ENCODE data around the gene QRFP. TPM values are rescaled to one million over a fixed set of nuclear protein-coding genes. Genes with fewer than 3 reads are reported as not detected.

Gene QRFP
- total RNA-seq, 4 donors from 2014 or later, result 0.18 TPM; not detected in 3

GRCh38 chr9:130925050-130925678 is 28.6 kb upstream of the QRFP start:
- no peak for DNase-seq
- no peak for TF ChIP-seq CTCF (IDR thresholded peaks at IDR 0.05)
- no peak for TF ChIP-seq POLR2A (IDR thresholded peaks at IDR 0.05)
- WGBS, 2 donors, result 78 to 89% methylated on average over 13 of the region's 19 CpGs
- Histone ChIP-seq H3K36me3 (no peaks in the 10 kb centered on the region), H3K27me3 (peaks cover 0 to 86% (median 0%) of the 10 kb centered on the region in 4 donors), H3K9me3 (no peaks in the 10 kb centered on the region), H3K4me1 (peaks cover 8 to 20% (median 8%) of the 10 kb centered on the region in 3 donors), H3K4me3 (no peak overlapping the region), H3K27ac (no peak overlapping the region)
- intact Hi-C loops (cut with DNase I), result no loop called here

DNA sequence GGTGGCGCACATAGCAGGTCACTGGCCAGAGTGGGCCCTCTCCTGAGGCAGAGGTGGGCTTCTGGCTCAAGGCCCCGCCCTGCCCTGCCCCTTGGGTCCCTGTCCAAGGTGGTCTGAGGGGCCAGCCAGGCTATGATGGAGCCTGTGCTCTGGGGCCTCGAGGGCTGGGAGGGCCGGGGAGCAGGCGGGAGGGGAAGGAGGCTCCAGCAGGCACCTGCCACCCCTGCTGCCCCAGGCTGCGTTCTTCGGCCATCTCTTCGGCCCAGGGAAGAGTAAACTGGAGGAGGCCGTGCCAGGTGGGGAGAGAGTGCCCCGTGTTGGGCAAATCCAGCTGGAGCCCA is 27.8 kb upstream of the QRFP start:
- intact Hi-C loops (cut with DNase I), result no loop called here
- H3K4me3 ChIP-seq, result no peak overlapping the region
- TF ChIP-seq CTCF (IDR thresholded peaks at IDR 0.05), result no peak
- TF ChIP-seq POLR2A (IDR thresholded peaks at IDR 0.05), result no peak
- 80 to 100% methylated on average over 2 to 3 of the region's 10 CpGs for WGBS, 2 donors
- no peaks in the 10 kb centered on the region for H3K36me3 ChIP-seq
- H3K4me1 ChIP-seq, result peaks cover 8 to 20% (median 8%) of the 10 kb centered on the region in 3 donors
- no peak for DNase-seq
- H3K9me3 ChIP-seq, result no peaks in the 10 kb centered on the region
- peaks cover 0 to 86% (median 0%) of the 10 kb centered on the region in 4 donors for H3K27me3 ChIP-seq
- no peak overlapping the region for H3K27ac ChIP-seq

- Histone ChIP-seq H3K4me1 (peaks cover 7 to 21% (median 8%) of the 10 kb centered on the region in 3 donors), H3K36me3 (no peaks in the 10 kb centered on the region), H3K4me3 (no peak overlapping the region), H3K9me3 (no peaks in the 10 kb centered on the region), H3K27me3 (peaks cover 0 to 86% (median 0%) of the 10 kb centered on the region in 4 donors), H3K27ac (no peak overlapping the region)
- intact Hi-C loops (cut with DNase I), result no loop called here
- TF ChIP-seq CTCF (IDR thresholded peaks at IDR 0.05) (no peak), POLR2A (IDR thresholded peaks at IDR 0.05) (no peak)
- no peak for DNase-seq
- 70 to 85% methylated on average over 2 to 15 of the region's 42 CpGs for WGBS, 2 donors
Observed at GRCh38 chr9:130923611-130924447, 27.2 kb upstream of the QRFP start.

DNA sequence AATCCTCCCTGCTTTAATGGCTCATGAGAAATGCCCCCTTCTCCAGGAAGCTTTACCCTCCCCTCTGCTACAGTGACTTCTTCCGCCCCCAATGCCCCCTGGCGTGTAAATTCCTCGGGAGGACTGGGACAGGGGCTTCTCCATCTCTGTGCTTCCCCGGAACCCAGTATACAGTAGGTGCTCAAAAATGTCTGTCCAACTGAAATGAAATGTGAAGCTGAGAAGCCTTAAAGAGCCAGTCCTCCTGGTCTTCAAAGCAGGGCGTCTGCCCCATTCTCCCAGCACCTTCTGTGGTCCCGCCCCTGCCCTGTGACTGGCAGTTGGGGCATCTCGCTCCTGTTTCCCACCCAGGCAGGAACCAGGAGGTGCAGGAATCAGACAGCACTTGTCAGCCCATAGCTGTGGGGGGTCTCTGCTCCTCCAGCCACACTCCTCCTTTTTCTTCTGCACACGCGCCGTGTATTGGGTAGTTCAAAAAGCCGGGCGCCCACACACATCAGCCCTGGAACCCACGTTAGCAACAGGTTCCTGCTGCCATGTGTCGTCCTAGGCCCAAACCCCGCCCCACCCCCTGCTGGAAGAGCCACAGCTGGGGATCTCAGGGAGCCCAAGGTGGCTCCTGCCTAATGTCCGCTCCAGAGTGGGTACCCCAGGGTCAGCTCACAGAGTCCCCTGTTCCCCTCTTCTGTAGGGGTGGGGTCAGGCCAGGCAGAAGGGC is 26.4 kb upstream of the QRFP start:
- 56 to 75% methylated on average over 2 to 3 of the region's 16 CpGs for WGBS, 2 donors
- Histone ChIP-seq H3K4me1 (peaks cover under 1 to 17% (median 2%) of the 10 kb centered on the region in 3 donors), H3K27ac (no peak overlapping the region), H3K4me3 (no peak overlapping the region), H3K36me3 (no peaks in the 10 kb centered on the region), H3K9me3 (no peaks in the 10 kb centered on the region), H3K27me3 (peaks cover 0 to 87% (median 0%) of the 10 kb centered on the region in 4 donors)
- DNase-seq, result no peak
- no peak for TF ChIP-seq CTCF (IDR thresholded peaks at IDR 0.05)
- no peak for TF ChIP-seq POLR2A (IDR thresholded peaks at IDR 0.05)
- intact Hi-C loops (cut with DNase I), result no loop called here
